Putamen (tissue), 1 donor: ENCODE results near the gene MED27.
"Not testable (repeated sequence)": the region's sequence is repeated elsewhere in the genome, so short reads cannot be mapped to it uniquely, and the experiment has no call there.

ENCODE experiments used
- DNase-seq: peaks from one replicate; pipeline ENCODE4 v3.0.0-alpha.2; 2016; ENCODE audit warnings: low spot score

Gene MED27

GRCh38 chr9:132018957-132019405 lies 60.7 kb downstream of the MED27 start:
- peak; percentile 66 for DNase-seq

GRCh38 chr9:132016456-132016855 lies 63.2 kb downstream of the MED27 start:
- DNase-seq = no peak

- DNase-seq = no peak
Measured at GRCh38 chr9:132015866-132016265, 63.8 kb downstream of the MED27 start.

GRCh38 chr9:132014218-132014805 lies 65.4 kb downstream of the MED27 start:
- no peak for DNase-seq

GRCh38 chr9:132012704-132013357 lies 66.8 kb downstream of the MED27 start:
- no peak for DNase-seq

GRCh38 chr9:132011896-132012295 lies 67.8 kb downstream of the MED27 start:
- DNase-seq = no peak

- no peak for DNase-seq
Measured at GRCh38 chr9:132011309-132011708, 68.4 kb downstream of the MED27 start.

- not testable (repeated sequence) for DNase-seq
Measured at GRCh38 chr9:132010201-132010600, 69.5 kb downstream of the MED27 start.

GRCh38 chr9:132008855-132009812 lies 70.5 kb downstream of the MED27 start:
- no peak for DNase-seq

- DNase-seq = no peak
Measured at GRCh38 chr9:132008184-132008803, 71.4 kb downstream of the MED27 start.

- no peak for DNase-seq
Measured at GRCh38 chr9:132007371-132008025, 72.2 kb downstream of the MED27 start.

GRCh38 chr9:132006677-132007370 lies 72.8 kb downstream of the MED27 start:
- no peak for DNase-seq

- DNase-seq = no peak
Measured at GRCh38 chr9:132005899-132006298, 73.8 kb downstream of the MED27 start.

GRCh38 chr9:132004323-132004722 lies 75.3 kb downstream of the MED27 start:
- DNase-seq = no peak

GRCh38 chr9:132003896-132004295 lies 75.8 kb downstream of the MED27 start:
- no peak for DNase-seq

- DNase-seq = no peak
Measured at GRCh38 chr9:132003319-132003704, 76.4 kb downstream of the MED27 start.

GRCh38 chr9:132002643-132003318 lies 76.9 kb downstream of the MED27 start:
- DNase-seq = no peak

- DNase-seq = no peak
Measured at GRCh38 chr9:132001567-132001966, 78.1 kb downstream of the MED27 start.

GRCh38 chr9:132000659-132001058 lies 79.0 kb downstream of the MED27 start:
- DNase-seq = no peak

GRCh38 chr9:131999692-132000551 lies 79.7 kb downstream of the MED27 start:
- DNase-seq = no peak
